MCF 10A (cell line): ENCODE data around the gene CCDC144A. TPM values are rescaled to one million over a fixed set of nuclear protein-coding genes. Genes with fewer than 3 reads are reported as not detected.
"Not testable (repeated sequence)": the region's sequence is repeated elsewhere in the genome, so short reads cannot be mapped to it uniquely, and the experiment has no call there.

Source experiments
- BruUV-seq: library from RNA; stranded (reverse); fragments of 400-500 nt; replicated peaks from 2 replicates; lab custom pipeline; 2021; lab: Mats Ljungman, UMichigan
- CTCF ChIA-PET: fragments of 300-600 bp; sonication (Branson Sonifier 250); formaldehyde crosslinking; extraction: SDS; loops from one replicate; lab custom pipeline; 2021; ENCODE audit warnings: antibody characterized with exemption, inconsistent platforms; lab: Yijun Ruan, JAX
- POLR2A ChIA-PET: fragments of 300-600, 350-650 bp; sonication (Branson Sonifier 250); formaldehyde crosslinking; extraction: SDS; loops from one replicate; lab custom pipeline; 2020; ENCODE audit warnings: antibody characterized with exemption, inconsistent platforms; lab: Yijun Ruan, JAX
- DNase-seq: peaks from one replicate; pipeline ENCODE4 v3.0.0-alpha.2; 2018; ENCODE audit not compliant: unreplicated experiment
- H3K27ac Mint-ChIP-seq: one replicate; pipeline ENCODE4 v1.8.0; 2022; ENCODE audit warnings: mild to moderate bottlenecking, low read depth, mixed read lengths; ENCODE audit not compliant: unreplicated experiment
- H3K27me3 Mint-ChIP-seq: one replicate; pipeline ENCODE4 v1.8.0; 2022; ENCODE audit warnings: mixed read lengths; ENCODE audit not compliant: insufficient read depth, unreplicated experiment
- H3K36me3 Mint-ChIP-seq: one replicate; pipeline ENCODE4 v1.8.0; 2022; ENCODE audit warnings: mild to moderate bottlenecking, moderate library complexity, mixed read lengths; ENCODE audit not compliant: insufficient read depth, unreplicated experiment
- H3K4me1 Mint-ChIP-seq: one replicate; pipeline ENCODE4 v1.8.0; 2022; ENCODE audit warnings: mixed read lengths; ENCODE audit not compliant: insufficient read depth, unreplicated experiment
- H3K4me3 Mint-ChIP-seq: one replicate; pipeline ENCODE4 v1.8.0; 2022; ENCODE audit warnings: mild to moderate bottlenecking, moderate library complexity, mixed read lengths; ENCODE audit not compliant: unreplicated experiment
- H3K9me3 Mint-ChIP-seq: one replicate; pipeline ENCODE4 v1.8.0; 2022; ENCODE audit warnings: mixed read lengths; ENCODE audit not compliant: unreplicated experiment
- intact Hi-C: fragments of 100-400 bp; cut with micrococcal nuclease; formaldehyde crosslinking; loops from 2 replicates; pipeline ENCODE4 v1.14.1; 2022
- total RNA-seq: library from RNA; stranded (reverse); gene quantifications from 2 replicates; pipeline ENCODE4 v1.2.3, GENCODE V29; 2022
- TF ChIP-seq, protein P1 (sequence below): fragments of 200-600 bp; IDR thresholded peaks from one replicate; pipeline ENCODE4 v1.8.0; 2022; ENCODE audit warnings: antibody characterized with exemption, mild to moderate bottlenecking; ENCODE audit not compliant: unreplicated experiment

The CCDC144A gene
- total RNA-seq, 1 experiment from 2014 or later: 7.2 TPM

GRCh38 chr17:16653367-16654041, 36.5 kb upstream of the CCDC144A start, which contains the start of gene ZNF624:
Gene ZNF624 (minus strand): TSS chr17:16653850.
- no peaks in the 10 kb centered on the region for H3K27me3 Mint-ChIP-seq
- DNase-seq: peak; percentile 93
- TF ChIP-seq, protein P1, sequence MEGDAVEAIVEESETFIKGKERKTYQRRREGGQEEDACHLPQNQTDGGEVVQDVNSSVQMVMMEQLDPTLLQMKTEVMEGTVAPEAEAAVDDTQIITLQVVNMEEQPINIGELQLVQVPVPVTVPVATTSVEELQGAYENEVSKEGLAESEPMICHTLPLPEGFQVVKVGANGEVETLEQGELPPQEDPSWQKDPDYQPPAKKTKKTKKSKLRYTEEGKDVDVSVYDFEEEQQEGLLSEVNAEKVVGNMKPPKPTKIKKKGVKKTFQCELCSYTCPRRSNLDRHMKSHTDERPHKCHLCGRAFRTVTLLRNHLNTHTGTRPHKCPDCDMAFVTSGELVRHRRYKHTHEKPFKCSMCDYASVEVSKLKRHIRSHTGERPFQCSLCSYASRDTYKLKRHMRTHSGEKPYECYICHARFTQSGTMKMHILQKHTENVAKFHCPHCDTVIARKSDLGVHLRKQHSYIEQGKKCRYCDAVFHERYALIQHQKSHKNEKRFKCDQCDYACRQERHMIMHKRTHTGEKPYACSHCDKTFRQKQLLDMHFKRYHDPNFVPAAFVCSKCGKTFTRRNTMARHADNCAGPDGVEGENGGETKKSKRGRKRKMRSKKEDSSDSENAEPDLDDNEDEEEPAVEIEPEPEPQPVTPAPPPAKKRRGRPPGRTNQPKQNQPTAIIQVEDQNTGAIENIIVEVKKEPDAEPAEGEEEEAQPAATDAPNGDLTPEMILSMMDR: no peak
- peaks cover 6% of the 10 kb centered on the region for H3K4me1 Mint-ChIP-seq
- H3K36me3 Mint-ChIP-seq: no peaks in the 10 kb centered on the region
- BruUV-seq: no TSS peak
- ChIA-PET POLR2A (interaction anchor here (0.7 to 1.4 kb wide), 9 partner anchors 9 to 362 kb away, joined by 3 to 5 read pairs (median 4); no protein-coding TSS in a partner anchor), CTCF (no interaction called here)
- peak within 1 kb of the TSS; percentile 89 for H3K4me3 Mint-ChIP-seq
- intact Hi-C loops: loop anchor here (5.0 kb wide), 1 partner anchor 209 kb away; no protein-coding TSS in a partner anchor
- H3K27ac Mint-ChIP-seq: peak within 1 kb of the TSS; percentile 91
- H3K9me3 Mint-ChIP-seq: no peaks in the 10 kb centered on the region

DNA sequence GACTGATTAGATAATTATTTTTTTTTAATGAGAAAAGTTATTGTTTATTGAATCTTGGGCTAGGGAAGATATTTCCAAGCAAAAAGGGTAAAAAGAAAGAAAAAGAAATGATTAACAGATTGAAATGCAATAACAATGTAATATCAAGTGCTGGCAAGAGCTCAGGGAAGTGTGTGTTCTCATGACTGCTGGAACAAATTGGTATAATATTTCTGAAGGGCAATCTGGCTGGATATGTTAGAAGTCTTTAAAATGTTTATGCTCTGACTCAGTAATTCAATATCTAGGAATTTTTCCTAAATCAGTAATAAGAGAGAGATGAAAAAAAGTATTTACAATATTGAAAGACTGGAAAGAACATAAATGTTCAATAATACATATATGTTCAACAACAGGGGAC, 28.8 kb upstream of the CCDC144A start:
- CTCF ChIA-PET: no interaction called here
- H3K27me3 Mint-ChIP-seq: no peaks in the 10 kb centered on the region
- peaks cover 8% of the 10 kb centered on the region for H3K9me3 Mint-ChIP-seq
- POLR2A ChIA-PET: no interaction called here
- H3K36me3 Mint-ChIP-seq: no peaks in the 10 kb centered on the region
- no peaks in the 10 kb centered on the region for H3K4me1 Mint-ChIP-seq
- DNase-seq: no peak
- no TSS peak for BruUV-seq
- intact Hi-C loops: no loop called here
- H3K4me3 Mint-ChIP-seq: no peak overlapping the region
- TF ChIP-seq, protein P1: no peak
- no peak overlapping the region for H3K27ac Mint-ChIP-seq

- no peak for DNase-seq
- TF ChIP-seq, protein P1: no peak
- no peaks in the 10 kb centered on the region for H3K27me3 Mint-ChIP-seq
- no peaks in the 10 kb centered on the region for H3K36me3 Mint-ChIP-seq
- CTCF ChIA-PET: interaction anchor here (1.2 kb wide), 1 partner anchor 17 kb away, joined by 7 read pairs; no protein-coding TSS in a partner anchor
- no peaks in the 10 kb centered on the region for H3K4me1 Mint-ChIP-seq
- no peak overlapping the region for H3K4me3 Mint-ChIP-seq
- POLR2A ChIA-PET: interaction anchor here (1.0 kb wide), 1 partner anchor 10 kb away, joined by 3 read pairs; no protein-coding TSS in a partner anchor
- H3K27ac Mint-ChIP-seq: no peak overlapping the region
- H3K9me3 Mint-ChIP-seq: peaks cover 8% of the 10 kb centered on the region
- BruUV-seq: no TSS peak
- intact Hi-C loops: no loop called here
Measured at GRCh38 chr17:16662936-16663335, 27.1 kb upstream of the CCDC144A start.

DNA sequence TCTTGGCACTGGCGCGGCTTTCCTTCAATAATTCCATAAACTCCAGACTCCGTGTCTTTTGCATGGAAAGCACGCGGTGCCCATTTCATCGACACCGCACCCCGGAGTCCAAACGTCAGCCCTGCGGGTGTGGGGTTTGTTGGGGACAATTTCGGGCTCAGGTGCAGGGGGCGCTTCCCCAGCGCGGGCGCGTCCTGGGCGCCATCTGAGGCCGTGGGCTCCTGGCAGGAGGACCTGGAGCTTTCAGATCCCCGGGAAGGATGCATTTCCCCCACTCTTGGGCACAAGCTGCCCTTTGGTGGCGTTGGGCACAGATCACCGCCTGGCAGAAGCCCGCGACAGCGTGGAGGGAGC, 23.5 kb upstream of the CCDC144A start:
- H3K27me3 Mint-ChIP-seq, DNase-seq, H3K27ac Mint-ChIP-seq, intact Hi-C loops, BruUV-seq, H3K9me3 Mint-ChIP-seq, H3K4me1 Mint-ChIP-seq, POLR2A ChIA-PET, H3K4me3 Mint-ChIP-seq, H3K36me3 Mint-ChIP-seq, CTCF ChIA-PET: not testable (repeated sequence)

DNA sequence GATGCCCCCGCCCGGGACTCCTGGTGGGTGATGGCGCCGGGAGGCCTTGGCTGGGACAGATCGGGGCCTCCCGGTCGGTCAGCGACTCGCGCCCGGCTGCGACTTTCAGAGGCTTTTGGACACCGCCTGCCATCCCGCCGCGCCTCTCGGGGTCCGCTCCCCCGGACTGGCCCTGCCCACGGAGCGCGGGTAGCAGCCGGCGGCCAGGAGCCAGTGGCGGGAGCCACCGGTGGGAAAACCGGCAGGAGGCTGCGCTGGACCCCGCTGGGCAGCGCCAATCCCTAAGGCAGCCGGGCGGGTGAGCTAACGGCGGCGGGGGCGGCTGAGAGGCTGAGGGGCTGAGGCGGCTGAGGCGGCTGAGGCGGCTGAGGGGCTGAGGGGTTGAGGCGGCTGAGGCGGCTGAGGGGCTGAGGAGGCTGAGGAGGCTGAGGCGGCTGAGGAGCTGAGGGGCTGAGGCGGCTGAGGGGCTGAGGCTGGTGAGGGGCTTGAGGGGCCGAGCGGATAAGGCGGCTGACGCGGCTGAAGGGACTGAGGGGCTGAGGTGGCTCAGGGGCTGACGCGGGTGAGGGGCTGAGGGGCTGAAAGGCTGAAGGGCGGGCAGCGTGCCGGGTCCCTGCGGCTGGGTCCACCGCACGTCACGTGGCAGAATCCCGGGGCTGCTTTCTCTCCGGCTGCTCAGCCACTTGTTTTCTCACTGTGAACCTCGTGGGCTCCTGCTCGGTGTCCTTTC, 23.0 kb upstream of the CCDC144A start:
- H3K27ac Mint-ChIP-seq, H3K4me1 Mint-ChIP-seq, POLR2A ChIA-PET, DNase-seq, BruUV-seq, H3K9me3 Mint-ChIP-seq, CTCF ChIA-PET, H3K36me3 Mint-ChIP-seq, intact Hi-C loops, H3K27me3 Mint-ChIP-seq: not testable (repeated sequence)
- peak overlapping the region; percentile 68 for H3K4me3 Mint-ChIP-seq
